Measurements from ENCODE around the gene IFT81.

Gene IFT81

DNA sequence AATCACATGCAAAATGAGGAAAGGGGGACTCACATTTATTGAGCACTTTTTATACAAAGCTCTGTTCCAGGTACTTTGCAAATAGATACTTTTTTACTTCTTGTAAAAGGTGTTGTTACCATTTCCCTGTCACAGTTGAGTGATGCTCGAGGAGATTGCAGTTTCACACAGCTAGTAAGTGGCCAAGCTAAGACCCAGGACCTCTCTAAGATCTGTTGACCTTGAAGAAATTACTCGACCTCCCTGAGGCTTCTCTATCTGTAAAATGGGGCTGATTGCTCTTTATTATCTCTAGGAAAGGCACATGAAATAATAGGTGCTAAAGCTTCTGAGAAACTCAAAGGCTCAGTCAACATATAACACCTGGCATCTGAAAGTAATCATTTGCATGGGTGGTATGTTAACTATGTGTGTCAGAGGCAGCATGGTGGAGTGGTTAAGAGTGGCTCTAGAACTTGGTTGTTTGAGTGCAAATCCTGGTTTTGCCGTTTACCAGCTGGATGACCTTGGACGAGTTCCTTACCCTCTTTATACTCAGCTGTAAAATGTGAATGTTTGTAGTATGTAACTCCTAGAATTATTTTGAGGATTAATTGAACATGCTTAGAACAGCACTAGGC, 41.5 kb downstream of the IFT81 start:
- DNase-seq: no peak

DNA sequence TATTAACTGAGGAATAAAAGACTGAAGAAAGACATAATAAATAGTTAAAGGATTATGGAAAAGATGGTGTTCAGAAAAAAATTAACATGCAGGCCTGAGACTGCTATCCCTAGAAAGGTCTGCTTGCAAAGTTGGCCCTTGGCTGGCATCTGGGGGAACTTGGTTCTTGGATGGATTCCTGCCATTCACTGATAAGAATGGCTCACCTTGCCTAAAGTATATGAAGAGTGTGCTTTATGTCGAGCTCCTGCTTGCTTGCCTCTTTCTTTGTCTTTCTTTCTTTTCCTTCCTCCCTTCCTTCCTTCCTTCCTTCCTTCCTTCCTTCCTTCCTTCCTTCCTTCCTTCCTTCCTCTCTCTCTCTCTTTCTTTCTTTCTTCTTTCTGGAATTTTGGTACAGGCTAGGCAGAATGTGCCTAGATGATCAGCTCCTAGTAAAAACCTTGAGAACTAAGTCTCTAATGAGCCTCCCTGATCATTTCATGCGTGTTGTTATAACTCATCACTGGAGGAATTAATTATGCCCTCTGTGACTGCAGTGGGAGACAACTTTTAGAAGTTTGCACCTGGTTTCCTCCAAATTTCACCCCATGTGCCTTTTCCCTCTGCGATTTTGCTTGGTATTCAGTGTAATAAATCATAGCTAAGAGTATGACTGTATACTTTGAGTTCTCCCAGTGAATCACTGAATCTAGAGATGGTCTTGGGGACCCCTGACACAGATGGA, 44.7 kb downstream of the IFT81 start:
- DNase-seq: no peak

DNA sequence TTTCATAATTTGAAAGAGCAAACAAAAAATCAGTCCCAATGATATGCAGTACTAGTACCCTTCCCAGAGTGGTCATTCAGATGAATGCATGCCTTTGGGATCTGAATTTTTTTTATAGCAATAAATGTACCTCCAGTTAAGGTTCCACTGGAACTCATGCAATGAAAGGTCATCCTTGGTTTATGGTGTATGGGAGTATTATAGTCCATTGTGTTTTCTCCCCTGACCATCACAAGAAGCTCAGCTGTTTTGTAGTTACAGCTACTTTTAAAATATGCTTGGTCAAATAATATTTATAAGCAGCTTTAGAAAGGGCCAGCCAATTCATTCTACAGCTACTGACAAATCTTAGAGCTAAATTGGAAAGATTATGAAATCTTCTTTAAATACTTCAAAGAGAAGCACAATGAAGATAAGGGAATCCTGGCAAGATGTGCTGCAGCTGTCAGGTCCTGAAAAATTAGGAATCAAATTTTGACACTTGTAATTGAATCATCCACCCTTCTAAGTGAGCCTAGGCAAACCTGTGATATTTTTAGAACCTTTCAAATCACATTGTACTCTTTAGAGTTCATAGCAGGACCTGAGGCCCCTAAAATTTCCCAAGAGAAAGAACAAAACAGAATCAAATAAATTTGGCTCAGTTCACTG, 46.5 kb downstream of the IFT81 start:
- DNase-seq: no peak

DNA sequence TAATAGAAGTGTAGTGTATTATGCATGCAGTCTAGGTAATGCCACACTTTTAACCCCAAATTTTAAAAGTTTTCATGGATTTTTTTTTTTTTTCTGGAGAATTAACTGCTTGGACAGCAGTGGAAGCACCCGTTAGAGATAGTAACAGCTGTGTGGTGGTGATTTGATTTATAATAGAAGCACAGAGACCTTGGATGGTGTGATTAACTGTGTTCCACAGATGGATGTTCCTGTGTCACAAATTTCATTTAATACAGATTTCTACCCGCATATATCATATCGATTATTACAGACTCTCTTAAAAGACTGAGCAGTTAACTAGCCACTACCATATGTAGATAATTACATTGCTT, 47.0 kb downstream of the IFT81 start:
- no peak for DNase-seq

DNA sequence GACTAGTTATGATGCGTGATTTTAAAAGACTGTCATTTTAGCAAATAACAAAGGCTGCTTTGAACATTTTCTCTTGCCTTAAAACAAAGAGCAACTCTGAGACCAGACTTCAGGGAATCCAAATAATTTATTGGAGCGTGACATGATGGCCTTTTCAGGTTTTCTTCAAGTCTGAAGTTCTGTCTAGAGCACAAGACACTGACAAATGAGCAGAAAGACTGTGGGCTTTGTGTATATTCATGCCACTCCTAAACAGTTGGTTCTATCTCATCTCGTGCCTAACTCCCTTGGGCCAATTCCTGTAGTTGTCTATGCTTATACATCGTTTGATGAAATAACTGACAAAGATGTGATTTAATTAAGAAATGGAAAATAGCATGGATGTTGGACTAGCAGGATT, 47.5 kb downstream of the IFT81 start:
- no peak for DNase-seq

DNA sequence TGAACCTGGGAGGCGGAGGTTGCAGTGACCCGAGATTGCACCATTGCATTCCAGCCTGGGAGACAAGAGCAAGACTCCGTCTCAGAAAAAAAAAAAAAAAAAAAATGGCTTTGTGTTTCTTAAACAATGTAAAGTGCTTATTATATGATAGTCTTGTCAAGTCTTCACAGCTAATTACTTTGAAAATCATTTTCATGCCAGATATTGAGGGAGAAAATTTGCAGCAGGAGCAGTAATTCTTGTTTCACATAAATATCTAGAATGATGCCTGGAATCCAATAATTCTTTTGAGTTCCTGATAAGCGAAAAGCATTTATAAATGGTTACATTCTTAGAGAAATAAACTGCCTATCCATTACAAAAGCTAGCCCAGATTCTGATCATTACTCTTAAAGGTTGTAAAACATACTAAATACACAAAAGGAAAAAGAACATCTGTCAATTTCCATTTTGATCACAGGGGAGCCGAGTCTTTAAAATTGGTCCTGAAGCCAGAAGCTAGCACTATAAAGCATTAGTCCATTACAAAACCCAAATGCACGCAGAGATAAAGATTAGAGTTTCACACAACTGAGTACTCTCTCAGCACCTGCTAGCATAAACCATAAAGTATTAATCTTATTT, 50.3 kb downstream of the IFT81 start:
- DNase-seq: no peak

DNA sequence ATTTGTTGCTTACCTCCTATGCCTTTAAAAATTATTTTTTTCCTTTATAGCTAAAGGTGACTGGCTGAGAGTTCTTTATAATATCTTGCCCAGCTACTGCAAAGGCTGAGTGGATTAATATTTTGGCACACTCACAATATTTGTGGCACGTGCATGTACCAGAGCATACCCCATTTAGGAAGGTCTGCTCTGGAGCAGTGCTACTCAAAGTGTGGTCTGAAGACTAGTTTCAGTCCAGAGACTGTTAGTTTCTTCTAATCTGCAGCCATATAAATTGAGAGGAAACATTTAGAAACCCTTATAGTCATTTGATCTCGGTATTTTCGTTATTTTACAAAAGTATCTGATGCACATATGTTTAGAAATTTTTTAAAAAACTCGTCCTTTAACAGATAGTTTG, 51.0 kb downstream of the IFT81 start:
- DNase-seq: no peak

DNA sequence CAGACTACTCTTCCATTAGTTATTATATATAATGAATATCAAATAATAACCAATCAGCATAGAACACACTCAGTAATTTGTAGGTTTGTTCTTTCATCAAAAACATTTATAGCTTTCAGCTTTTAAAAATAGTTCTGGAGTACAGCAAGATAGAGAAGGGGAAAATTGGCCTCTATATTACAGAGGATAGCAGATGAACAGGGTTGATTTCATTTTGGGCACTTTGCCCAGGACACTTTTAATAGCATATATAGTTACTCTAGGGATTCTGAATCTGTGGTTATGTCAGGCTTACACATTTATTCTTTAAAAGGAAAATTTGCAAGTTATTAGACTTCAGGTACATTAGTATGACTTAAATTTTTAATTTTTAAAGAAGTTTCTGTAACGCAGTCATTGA, 52.6 kb downstream of the IFT81 start:
- DNase-seq: no peak

DNA sequence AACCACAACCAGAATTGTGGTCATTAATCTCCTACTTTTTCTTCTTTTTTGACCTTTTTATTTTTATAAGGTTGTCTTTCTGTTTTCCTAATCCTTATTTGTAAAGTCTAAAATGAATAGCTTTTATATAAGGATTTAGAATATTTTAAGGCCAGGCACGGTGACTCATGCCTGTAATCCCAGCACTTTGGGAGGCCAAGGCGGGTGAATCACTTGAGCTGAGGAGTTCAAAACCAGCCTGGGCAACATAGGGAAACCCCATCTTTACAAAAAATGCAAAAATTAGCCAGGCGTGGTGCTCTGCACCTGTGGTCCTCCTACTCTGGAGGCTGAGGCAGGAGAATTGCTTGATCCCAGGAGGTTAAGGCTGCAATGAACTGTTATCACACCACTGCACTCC, 55.1 kb downstream of the IFT81 start:
- no peak for DNase-seq

DNA sequence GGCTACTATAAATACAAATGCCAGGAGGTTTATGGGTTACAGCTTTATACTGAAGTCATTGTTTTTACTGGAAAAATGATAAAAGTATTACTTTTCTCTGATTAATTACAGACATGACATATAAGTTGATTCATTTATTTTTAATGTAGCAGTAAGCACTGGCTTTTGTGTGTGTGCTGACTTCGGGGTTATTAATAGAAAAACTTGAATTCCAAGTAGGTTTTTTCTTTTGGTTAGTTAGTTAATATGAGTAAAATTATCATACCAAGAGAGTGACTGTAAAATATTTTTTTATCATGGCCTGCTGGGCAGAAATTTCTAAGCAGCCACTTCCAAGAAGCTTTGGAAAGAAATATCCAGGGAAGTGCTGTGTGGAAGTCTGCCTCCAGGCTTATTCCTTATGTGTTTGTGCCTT, 56.4 kb downstream of the IFT81 start:
- no peak for DNase-seq

DNA sequence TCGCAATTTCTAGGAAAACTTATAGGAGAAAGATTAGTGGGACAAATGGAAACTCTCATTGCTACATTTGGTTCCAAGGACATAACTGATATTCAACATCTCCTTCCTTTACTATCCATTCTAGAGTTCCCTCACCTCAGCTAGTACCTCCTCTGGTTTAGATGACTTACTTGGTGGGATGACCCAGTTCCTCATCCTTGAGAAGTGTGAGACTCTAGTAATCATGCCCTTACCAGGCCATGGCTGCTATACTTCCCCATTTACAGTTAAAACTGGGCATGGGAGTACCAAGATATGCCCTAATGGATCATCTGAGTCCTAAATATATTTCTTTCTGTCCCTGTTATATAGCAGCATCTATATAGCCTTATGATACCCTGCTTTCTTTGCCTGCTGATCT, 58.1 kb downstream of the IFT81 start:
- no peak for DNase-seq

DNA sequence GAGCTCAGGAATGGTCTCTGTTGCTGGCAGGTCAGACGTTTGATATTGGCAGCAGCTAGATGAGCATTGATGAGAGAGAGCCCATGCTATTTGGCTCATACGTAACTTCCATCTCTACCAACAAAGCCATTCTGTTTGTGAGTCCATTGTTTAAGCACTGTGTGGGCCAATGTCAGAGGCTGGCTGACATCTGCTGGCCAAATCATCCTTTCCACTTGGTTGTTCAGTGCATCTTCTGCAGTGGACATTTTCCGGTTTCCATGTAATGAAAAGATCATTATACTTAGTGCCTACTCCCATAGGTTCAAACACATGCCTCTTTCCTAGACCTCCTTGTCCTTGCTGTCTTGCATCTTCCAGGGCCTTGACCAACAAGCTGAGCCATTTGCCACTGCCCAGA, 59.2 kb downstream of the IFT81 start:
- no peak for DNase-seq

DNA sequence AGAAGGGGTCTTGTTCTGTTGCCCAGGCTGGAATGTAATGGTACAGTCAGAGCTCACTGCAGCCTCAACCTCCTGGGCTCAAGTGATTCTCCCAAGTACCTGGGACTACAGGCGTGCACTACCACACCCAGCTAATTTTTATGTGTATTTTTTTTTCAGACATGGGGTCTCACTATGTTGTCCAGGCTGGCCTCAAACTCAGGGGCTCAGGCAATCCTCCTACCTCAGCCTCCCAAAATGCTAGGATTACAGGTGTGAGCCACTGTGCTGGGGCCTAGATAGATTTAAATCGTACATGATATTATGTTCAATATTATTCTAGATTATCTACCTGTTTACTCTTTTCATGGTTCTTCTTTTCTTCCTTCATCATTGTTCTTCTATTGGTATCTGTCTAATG, 61.5 kb downstream of the IFT81 start:
- no peak for DNase-seq

DNA sequence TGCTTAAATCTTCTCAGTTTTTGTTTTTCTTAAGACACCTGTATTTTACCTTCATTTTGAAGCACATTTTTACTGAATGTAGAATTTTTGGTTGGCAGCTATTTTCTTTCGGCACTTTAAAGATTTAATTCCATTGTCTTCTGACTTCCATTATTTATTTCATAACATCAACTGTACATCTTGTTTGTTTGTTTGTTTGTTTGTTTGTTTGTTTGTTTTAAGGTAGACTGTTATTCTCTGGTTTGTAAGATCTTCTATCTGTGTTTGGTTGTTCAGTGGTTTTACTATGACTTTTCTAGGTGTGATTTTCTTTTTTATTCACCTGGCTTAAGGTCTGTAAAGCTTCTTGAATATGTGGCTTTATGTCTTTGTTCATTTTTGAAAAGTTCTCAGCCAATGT, 61.9 kb downstream of the IFT81 start:
- no peak for DNase-seq

DNA sequence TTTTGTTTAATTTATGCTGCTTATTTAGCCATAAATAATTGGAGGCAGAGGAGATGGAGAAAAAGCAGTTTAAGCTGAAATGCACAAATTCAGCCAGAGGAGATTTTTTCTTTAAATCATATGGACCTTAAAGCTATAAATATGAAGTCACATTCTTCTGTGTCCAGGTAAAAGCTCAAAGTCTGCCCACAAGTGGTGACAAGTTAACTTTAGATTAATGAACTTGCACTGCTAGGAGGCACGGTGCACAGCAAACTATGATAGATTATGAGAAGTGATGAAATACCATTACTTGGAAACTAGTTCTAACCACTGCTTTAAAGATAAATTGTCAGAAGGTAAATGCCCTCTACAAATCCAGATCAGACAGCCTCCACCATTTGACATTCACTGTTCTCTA, 69.0 kb downstream of the IFT81 start:
- DNase-seq: no peak

DNA sequence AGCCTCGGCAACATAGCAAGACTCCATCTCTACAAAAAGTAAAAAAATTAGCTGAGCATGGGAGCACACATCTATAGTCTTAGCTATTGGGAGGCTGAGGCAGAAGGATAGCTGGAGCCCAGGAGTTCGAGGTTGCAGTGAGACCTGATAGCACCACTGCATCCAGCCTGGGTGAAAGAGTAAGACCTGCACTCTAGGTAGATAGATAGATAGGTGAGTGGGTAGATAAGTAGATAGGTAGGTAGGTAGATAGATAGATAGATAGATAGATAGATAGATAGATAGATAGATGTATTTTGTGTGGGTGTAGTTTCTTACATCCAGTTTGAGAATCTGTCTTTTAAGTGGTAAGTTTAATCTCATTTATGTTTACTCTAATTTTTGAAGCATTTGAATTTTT, 72.8 kb downstream of the IFT81 start:
- no peak for DNase-seq

DNA sequence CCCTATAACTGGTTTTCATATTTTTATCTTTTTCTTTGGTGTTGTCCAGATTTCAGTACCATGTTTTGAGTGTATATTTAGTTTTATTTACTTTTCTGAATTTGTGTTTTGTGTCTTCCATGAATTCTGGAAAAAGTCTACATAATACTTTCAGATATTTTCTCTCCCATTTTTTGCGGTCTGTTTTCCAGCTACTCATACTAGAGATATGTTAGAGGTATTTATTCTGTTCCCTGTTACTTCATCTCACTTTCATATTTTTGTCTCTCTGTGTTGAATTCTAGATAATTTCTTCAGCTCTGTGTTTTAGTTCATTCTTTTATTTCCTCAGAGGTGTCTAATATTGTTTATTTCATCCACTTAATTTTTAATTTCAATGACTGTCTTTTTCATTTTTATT, 74.2 kb downstream of the IFT81 start:
- DNase-seq: no peak

DNA sequence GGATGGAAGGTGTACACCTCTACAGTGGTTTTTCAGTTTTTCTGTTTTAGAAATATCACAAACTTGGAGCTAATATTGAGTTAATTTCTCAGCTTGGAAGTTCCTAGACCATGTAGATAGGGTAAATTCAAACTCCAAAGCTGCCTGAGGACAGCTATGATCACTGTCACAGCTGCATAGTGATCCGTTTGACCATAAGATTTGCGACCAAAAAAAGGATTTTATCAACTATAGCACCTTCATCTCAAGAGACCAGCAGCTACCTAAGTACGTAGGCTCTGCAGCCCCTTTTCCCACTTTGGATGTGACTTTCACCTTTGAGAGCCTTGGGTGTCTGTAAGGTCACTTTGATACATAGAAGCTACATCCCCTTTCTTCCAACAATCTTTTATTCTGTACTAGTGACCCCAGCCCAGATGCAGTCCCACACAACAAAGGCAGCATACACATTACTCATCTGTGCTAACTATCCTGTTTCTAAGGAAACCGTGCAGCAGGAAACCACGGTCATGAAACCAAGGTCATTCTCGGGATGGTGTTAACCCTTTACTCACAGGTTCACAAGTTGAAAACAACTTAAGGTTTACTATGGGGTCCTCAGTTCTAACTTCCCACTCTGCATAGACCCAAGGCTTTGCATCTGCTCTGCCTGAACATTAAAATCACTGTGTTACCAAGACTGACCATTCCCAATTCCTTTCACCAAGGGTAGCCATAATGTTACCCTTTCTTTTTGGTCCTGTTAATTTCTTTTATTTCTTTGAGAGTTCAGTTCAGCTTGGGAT, 75.4 kb downstream of the IFT81 start:
- DNase-seq: peak; percentile 54

DNA sequence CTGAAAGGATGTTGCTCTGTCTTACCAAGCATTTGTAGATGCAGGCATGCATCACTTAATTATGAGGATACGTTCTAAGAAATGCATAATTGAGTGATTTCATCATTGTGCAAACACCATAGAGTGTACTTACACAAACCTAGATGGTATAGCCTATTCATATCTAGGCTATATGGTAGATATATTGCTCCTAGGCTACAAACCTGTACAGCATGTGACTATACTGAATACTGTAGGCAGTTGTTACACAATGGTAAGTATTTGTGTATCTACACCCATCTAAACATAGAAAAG, 75.9 kb downstream of the IFT81 start:
- DNase-seq: no peak

DNA sequence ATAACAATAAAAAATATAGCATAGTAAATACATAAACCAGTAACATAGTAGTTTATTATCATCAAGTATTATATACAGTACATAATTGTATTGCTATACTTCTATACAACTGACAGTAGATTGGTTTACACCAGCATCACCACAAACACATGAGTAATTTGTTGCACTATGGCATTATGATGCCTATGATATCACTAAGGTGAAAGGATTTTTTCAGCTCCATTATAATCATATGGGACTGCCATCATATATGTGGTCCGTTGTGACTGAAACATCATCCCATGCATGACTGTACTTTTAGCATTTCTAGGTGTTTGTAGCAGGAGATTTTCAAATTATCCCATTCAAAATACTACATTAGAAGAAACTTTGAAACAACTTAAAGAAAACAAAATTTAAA, 77.8 kb downstream of the IFT81 start:
- DNase-seq: no peak

DNA sequence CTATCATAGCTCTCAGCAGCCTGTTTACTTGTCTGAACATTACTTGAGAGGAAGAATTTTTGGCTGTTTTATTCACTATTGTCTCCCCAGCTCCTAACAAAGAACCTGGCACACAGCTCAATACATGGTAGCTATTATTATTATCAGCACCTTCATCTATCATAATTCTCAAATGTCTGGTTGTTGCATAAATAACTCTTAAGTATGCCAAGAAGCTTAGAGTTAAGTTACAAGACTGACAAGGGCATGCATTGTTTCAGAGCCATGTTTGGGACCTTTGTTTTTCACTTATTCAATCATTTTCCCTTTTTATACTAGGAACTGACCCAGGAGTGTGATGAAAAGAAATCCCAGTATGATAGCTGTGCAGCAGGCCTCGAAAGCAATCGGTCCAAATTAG, 79.4 kb downstream of the IFT81 start:
- no peak for DNase-seq

DNA sequence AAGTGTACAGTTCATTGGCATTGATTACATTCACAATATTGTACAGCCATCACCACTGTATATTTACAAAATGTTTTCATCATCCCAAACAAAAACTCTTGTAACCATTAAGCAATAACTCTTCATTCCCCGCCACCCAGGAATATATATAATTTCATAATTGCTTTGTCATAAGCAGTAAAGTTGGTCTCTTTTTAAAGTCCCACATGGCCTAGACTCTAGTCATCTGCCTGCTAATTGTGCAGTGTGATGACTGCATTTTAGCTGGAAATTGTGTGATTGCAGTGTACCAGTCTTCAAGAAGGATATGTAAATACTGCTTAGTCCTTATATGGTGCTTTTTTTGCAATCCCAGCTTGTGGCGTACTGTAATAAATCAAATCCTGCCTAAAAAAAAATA, 81.8 kb downstream of the IFT81 start:
- no peak for DNase-seq

All from activated CD4-positive, alpha-beta T cell treated with anti-CD3 and anti-CD28 coated beads, Interleukin-2, Interleukin-6, amounts not matched to agents 100 ng/mL and 50 ng/mL, durations not matched to agents 16 hours and 8 hours (primary cell).